HUES6 (cell line): ENCODE data around the gene TMEM132D.
"Not testable (repeated sequence)": the region's sequence is repeated elsewhere in the genome, so short reads cannot be mapped to it uniquely, and the experiment has no call there.

Source experiments
- H3K27ac ChIP-seq: 2 replicates; pipeline ENCODE4 v1.7.0; 2013; ENCODE audit warnings: low read depth, mild to moderate bottlenecking, low read length, inconsistent platforms
- H3K27me3 ChIP-seq: 2 replicates; pipeline ENCODE4 v1.6.1; 2013; ENCODE audit warnings: low read length; ENCODE audit not compliant: control insufficient read depth, insufficient read depth
- H3K36me3 ChIP-seq: 2 replicates; pipeline ENCODE4 v1.6.1; 2013; ENCODE audit warnings: low read length; ENCODE audit not compliant: control insufficient read depth, insufficient read depth
- H3K4me1 ChIP-seq: 2 replicates; pipeline ENCODE4 v1.6.1; 2013; ENCODE audit warnings: low read length; ENCODE audit not compliant: control insufficient read depth, insufficient read depth
- H3K4me3 ChIP-seq: 2 replicates; pipeline ENCODE4 v1.5.1; 2013; ENCODE audit warnings: low read depth, low read length
- H3K9ac ChIP-seq: one replicate; pipeline ENCODE4 v1.6.1; 2013; ENCODE audit warnings: mild to moderate bottlenecking, low read length
- H3K9me3 ChIP-seq: 2 replicates; pipeline ENCODE4 v1.6.1; 2013; ENCODE audit warnings: low read depth, low read length; ENCODE audit not compliant: control insufficient read depth, insufficient read depth

Gene TMEM132D

DNA sequence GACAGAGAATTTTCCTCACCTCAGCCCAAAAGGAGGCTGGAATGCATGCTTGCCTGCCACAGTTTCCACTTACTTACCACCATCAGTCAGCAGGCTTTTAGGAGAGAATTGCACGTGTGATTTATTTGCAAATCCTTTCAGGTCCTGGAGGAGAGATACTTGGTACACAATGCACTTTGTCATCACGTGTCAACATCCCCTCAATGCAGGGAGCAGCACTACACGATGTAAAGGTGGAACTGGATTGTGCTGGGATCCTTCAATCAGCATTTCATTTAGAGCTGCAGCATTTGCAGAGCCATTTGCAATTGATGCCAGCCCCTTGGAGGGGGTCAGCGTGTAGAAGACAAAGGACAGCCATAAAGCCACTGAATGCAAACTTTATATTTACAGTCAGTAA, 832.5 kb downstream of the TMEM132D start:
- Histone ChIP-seq H3K9me3 (no peaks in the 10 kb centered on the region), H3K4me3 (no peak overlapping the region), H3K4me1 (peaks cover 9% of the 10 kb centered on the region), H3K36me3 (no peaks in the 10 kb centered on the region), H3K9ac (no peak overlapping the region), H3K27me3 (peaks cover 5% of the 10 kb centered on the region; the same call in 1 of the 2 replicates), H3K27ac (no peak overlapping the region)

DNA sequence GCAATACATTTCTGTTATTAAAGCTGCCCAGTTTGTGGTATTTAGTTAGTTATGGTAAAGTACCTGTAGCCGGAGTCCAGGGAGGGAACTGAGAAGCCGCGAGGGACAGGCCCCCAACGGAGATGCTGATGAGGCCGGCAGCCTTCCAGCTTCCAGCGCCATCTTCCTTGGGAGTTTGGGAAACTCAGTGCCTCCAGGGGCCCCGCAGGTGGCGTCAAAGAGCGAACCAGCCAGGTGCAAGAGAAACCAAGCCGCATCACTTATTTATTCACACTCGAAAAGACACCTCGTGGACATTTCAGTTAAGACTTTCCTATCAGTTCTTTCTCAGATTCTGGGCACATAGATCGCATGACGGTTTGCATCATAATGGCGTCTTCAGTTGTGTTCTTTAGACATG, 833.9 kb downstream of the TMEM132D start:
- H3K27ac ChIP-seq: no peak overlapping the region
- no peaks in the 10 kb centered on the region for H3K9me3 ChIP-seq
- H3K4me3 ChIP-seq: no peak overlapping the region
- no peaks in the 10 kb centered on the region for H3K36me3 ChIP-seq
- no peak overlapping the region for H3K9ac ChIP-seq
- H3K4me1 ChIP-seq: peaks cover 9% of the 10 kb centered on the region
- H3K27me3 ChIP-seq: peaks cover 5% of the 10 kb centered on the region; the same call in 1 of the 2 replicates

DNA sequence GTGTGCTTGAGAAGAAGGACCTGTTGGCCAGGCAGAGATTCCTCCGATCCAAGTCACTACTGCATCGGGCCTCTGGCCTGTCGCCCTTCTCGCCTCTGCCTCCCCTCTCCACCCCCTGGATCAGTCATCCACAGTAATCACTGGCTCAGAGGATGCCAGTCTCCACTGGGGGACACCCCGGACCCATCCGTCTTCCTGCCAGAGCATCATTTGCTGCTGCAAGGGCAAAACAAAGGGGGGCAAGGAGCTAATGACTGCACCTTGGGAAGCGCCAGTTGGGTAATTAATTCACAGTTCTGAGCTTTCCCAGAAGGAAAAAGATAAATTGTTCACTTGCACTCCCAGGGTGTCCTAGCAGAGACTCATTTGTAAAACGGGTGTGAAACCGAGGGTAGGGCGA, 835.1 kb downstream of the TMEM132D start:
- Histone ChIP-seq H3K27ac (no peak overlapping the region), H3K36me3 (no peaks in the 10 kb centered on the region), H3K9me3 (no peaks in the 10 kb centered on the region), H3K9ac (no peak overlapping the region), H3K4me1 (peaks cover 17% of the 10 kb centered on the region), H3K4me3 (no peak overlapping the region), H3K27me3 (peaks cover 5% of the 10 kb centered on the region; the same call in 1 of the 2 replicates)

DNA sequence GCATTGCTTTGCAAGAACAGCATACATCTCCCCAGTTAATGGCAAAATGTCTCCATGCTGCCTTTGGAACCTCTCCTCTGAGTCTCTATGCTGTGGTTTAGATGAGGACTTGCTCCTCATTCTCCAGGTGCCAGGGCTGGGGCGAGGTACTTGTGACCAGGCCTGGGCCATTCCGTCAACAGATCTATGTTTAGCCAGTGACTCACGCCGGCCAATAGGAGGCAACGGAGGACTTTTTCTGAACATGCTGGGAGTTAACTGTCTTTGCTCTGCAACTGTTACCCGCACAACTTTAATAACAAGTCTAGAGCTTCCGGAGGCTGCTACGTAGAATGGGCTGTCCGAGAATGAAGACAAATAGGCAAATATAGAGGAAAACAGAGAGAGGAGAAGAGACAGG, 836.3 kb downstream of the TMEM132D start:
- H3K27ac ChIP-seq: no peak overlapping the region
- H3K36me3 ChIP-seq: no peaks in the 10 kb centered on the region
- no peak overlapping the region for H3K9ac ChIP-seq
- H3K9me3 ChIP-seq: 0 out of 2 replicates have a peak, but pooled peaks cover under 1% of the 10 kb centered on the region
- H3K4me3 ChIP-seq: no peak overlapping the region
- peaks cover 5% of the 10 kb centered on the region; the same call in 1 of the 2 replicates for H3K27me3 ChIP-seq
- H3K4me1 ChIP-seq: peaks cover 17% of the 10 kb centered on the region

DNA sequence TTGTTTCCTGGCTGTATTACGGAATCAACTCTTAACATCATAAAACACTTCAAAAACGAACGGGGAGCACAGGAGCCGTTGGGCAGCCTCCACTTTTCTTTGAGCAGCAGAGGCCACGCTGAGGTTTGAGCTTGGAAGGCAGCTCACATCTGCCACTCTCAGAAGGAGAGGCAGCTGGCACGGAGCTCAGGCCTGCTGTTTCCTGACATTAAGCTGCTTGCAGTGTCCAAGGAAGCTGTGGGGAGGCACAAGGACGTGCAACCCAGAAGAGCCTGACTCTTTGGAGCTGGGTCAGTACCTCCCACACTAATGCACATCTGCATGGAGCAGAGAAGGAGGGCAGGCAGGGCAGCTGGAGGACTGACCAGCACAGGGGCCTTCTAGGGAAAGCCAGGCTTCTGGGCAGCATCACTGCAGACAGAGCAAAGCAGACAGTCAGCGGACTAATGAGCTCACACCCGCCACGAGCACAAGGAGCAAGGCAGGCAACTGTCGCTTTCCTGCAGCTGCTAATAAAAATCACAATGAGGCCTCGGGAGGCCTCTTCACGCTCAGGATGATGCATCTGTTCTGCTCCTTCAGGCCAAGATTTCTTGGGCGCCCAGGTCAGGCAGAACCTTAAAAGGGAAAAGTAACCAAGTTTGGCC, 839.5 kb downstream of the TMEM132D start:
- H3K9ac ChIP-seq: no peak overlapping the region
- no peak overlapping the region for H3K27ac ChIP-seq
- H3K27me3 ChIP-seq: no peaks in the 10 kb centered on the region
- H3K9me3 ChIP-seq: 0 out of 2 replicates have a peak, but pooled peaks cover 7% of the 10 kb centered on the region
- peaks cover 8% of the 10 kb centered on the region; the same call in 1 of the 2 replicates for H3K4me1 ChIP-seq
- no peak overlapping the region for H3K4me3 ChIP-seq
- no peaks in the 10 kb centered on the region for H3K36me3 ChIP-seq

DNA sequence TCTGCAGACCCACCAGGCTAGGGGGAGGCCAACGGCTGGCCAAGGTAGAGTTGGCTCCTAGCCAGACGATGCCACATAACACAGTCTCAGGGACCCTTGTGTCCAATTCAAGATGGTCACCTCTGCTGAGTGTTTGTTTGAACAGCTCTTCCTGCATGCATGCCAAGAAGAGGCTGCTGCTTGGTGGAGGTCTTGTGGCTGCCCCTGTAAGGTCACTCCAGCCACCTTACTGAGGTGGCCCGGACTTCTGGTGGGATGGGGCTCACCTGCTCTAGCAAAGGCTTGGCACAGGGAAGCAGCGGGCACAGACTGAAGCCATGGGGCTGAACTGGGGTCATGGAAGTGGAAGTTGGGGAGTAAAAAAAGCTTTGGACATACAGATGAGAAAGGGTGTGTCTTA, 840.2 kb downstream of the TMEM132D start:
- H3K27ac ChIP-seq: no peak overlapping the region
- peaks cover 8% of the 10 kb centered on the region; the same call in 1 of the 2 replicates for H3K4me1 ChIP-seq
- no peak overlapping the region for H3K9ac ChIP-seq
- no peak overlapping the region for H3K4me3 ChIP-seq
- H3K36me3 ChIP-seq: no peaks in the 10 kb centered on the region
- H3K9me3 ChIP-seq: 0 out of 2 replicates have a peak, but pooled peaks cover 7% of the 10 kb centered on the region
- H3K27me3 ChIP-seq: no peaks in the 10 kb centered on the region

DNA sequence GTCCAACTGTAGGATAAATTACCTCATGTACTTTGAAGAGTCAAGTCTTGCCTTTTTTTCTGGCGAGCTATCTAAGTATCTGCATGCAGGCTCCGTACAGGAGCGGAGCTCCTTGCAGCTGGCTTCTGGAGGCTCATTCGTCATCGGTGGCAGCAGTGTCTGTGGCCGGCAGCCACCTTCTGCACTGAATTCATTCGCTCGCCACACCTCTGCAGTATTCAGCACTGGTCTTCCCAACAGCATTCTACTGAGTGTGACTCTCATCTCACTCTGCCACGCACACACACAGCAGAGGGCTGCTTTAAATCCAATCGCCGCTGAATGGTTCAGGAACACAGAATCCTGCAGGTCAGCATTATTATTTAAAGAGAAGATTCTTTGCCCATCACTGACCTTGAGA, 850.6 kb downstream of the TMEM132D start:
- no peaks in the 10 kb centered on the region for H3K36me3 ChIP-seq
- H3K27me3 ChIP-seq: no peaks in the 10 kb centered on the region
- no peaks in the 10 kb centered on the region for H3K9me3 ChIP-seq
- no peak overlapping the region for H3K9ac ChIP-seq
- no peaks in the 10 kb centered on the region for H3K4me1 ChIP-seq
- H3K27ac ChIP-seq: no peak overlapping the region
- H3K4me3 ChIP-seq: no peak overlapping the region

DNA sequence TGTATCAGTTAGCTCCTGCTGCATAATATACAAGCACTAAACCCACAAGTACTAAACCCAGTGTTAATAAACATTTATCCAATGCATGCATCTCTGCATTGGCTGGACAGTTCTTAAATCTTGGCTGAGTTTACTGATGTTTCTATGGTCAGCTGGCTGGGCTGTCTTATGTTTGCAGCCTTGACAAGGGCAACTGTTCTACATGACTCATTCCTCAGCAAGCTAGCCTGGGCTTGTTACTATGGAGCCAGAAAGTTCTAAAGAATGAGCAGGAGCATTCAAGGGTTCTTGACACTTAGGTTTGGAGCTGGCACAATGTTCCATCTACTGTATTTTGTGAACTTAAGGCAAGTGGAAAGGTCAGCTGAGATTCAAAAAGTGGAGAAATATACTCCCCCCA, 851.5 kb downstream of the TMEM132D start:
- Histone ChIP-seq H3K9ac (no peak overlapping the region), H3K36me3 (no peaks in the 10 kb centered on the region), H3K27ac (no peak overlapping the region), H3K9me3 (no peaks in the 10 kb centered on the region), H3K4me1 (no peaks in the 10 kb centered on the region), H3K4me3 (no peak overlapping the region), H3K27me3 (peaks cover 3% of the 10 kb centered on the region; the same call in 1 of the 2 replicates)

DNA sequence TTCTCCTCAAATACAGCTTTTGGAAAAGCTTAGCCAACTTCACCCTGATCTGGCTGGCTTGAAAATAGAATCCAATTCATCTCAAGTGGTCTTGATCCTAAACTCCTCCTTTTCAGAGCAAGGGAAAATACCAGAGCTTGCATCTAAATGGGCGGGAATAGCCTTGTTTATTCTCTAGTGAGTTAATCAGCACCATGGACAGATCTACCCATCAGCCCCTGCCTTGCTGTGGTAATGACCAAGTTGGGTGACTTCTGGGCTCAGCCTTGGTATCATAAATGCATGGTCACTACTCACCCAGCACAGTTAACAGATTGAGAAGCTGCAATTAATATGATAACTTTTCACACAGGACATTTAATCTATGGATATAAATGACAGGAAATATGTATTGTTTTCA, 853.9 kb downstream of the TMEM132D start:
- Histone ChIP-seq H3K9ac (no peak overlapping the region), H3K4me3 (no peak overlapping the region), H3K36me3 (no peaks in the 10 kb centered on the region), H3K9me3 (no peaks in the 10 kb centered on the region), H3K27ac (no peak overlapping the region), H3K27me3 (peaks cover 9% of the 10 kb centered on the region; the same call in 1 of the 2 replicates), H3K4me1 (no peaks in the 10 kb centered on the region)

DNA sequence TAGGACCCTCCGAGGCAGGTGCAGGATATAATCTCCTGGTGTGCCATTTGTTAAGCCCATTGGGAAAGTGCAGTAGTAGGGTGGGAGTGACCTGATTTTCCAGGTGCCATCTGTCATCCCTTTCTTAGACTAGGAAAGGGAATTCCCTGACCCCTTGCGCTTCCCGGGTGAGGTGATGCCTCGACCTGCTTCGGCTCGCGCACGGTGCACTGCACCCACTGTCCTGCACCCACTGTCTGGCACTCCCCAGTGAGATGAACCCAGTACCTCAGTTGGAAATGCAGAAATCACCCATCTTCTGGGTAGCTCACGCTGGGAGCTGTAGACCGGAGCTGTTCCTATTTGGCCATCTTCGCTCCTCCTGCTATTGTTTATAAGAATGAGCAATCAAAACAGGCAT, 860.5 kb downstream of the TMEM132D start:
- H3K9ac ChIP-seq, H3K36me3 ChIP-seq, H3K27me3 ChIP-seq, H3K4me1 ChIP-seq, H3K4me3 ChIP-seq, H3K27ac ChIP-seq: not testable (repeated sequence)
- peaks cover 13% of the 10 kb centered on the region for H3K9me3 ChIP-seq

DNA sequence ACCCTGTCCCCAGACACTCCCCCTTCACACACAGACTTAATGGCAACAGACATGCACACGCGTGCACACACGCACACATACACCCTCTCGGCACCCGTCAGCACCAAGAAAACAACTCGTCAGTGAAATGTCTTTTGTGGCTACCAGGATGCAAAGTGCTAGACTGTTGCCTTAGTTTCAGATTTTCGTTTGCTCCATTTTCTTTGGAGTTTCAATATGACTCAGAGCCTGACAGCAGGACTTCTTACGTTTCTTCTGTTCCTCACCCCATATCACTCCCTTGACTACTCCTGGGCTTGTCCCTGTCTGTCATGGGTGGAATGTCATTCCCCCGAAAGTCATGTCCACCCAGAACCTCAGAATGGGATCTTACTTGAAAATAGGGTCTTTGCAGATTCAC, 867.7 kb downstream of the TMEM132D start:
- no peak overlapping the region for H3K4me3 ChIP-seq

More for the DNA sequence above, 867.7 kb downstream of the TMEM132D start:
- Histone ChIP-seq H3K9ac (no peak overlapping the region), H3K27ac (no peak overlapping the region), H3K27me3 (0 out of 2 replicates have a peak, but pooled peaks cover 7% of the 10 kb centered on the region), H3K36me3 (no peaks in the 10 kb centered on the region), H3K9me3 (no peaks in the 10 kb centered on the region), H3K4me1 (peaks cover 4% of the 10 kb centered on the region; the same call in 1 of the 2 replicates)
